Stimulated activated CD4-positive, alpha-beta T cell treated with anti-CD3 and anti-CD28 coated beads, Interleukin-12 subunit alpha, Interleukin-12 subunit beta, amount 100 ng/mL, for 4 hours (primary cell): Measurements from ENCODE around the gene AGPAT3.

Source experiments
- DNase-seq: peaks from one replicate; pipeline ENCODE4 v3.0.0-alpha.2; 2020

Gene AGPAT3

GRCh38 chr21:43939443-43940328 lies 74.7 kb downstream of the AGPAT3 start:
- no peak for DNase-seq

GRCh38 chr21:43940329-43941050 lies 75.5 kb downstream of the AGPAT3 start:
- DNase-seq = no peak

- no peak for DNase-seq
Observed at GRCh38 chr21:43942201-43942600, 77.2 kb downstream of the AGPAT3 start.

DNA sequence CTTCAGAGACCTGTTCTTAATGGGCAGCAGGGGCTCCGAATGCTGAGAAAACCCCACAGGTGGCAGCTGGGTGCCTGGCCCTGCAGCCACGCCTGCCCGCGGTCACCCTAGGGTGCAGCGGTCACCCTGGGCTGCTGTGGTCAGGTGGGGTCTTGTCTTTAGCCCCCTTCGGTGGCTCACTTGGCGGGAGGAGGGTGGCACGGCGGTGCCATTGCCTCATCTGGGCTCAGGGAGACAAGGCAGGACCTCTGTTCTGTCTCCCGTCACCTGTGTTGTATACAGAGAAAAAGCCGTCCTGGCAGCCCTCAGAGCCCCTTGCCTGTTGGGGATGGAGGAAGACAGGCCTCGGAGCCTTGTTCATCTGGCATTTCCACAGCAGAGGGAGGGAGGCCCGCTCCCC lies 77.6 kb downstream of the AGPAT3 start:
- no peak for DNase-seq

DNA sequence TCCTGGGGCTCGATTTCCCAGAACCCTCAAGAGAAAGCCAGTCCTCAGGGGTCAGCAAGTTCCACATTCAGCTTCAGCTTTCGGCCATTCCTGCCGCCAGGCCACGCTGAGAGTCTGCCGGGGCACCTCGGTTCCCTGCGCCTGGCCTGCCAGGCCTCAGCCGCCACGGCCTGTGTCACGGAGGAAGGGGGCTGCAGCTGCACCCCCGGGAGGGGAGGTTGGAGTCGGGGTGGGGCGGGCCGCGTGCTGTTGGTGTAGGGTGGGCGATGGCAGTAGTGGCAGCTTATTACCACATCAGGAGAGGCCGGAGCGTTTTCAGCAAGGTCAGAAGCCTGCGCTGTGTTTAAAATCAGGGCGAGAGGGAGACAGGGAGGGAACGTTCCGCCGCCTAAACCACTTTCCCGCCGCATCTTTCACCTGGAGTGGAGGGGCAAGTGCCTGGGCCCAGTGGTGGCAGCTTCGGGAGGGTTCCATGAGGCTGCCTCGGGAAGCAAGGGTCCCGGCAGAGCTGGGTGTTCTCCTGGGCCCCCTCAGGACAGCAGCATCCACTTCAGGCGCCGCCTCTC lies 78.6 kb downstream of the AGPAT3 start:
- no peak for DNase-seq

- no peak for DNase-seq
Observed at GRCh38 chr21:43944078-43944633, 79.1 kb downstream of the AGPAT3 start.

GRCh38 chr21:43944757-43945156 lies 79.7 kb downstream of the AGPAT3 start:
- no peak for DNase-seq

- DNase-seq = no peak
Observed at GRCh38 chr21:43948740-43949498, 83.9 kb downstream of the AGPAT3 start.

- DNase-seq = no peak
Observed at GRCh38 chr21:43949499-43950208, 84.6 kb downstream of the AGPAT3 start.

GRCh38 chr21:43950481-43950880 lies 85.5 kb downstream of the AGPAT3 start:
- DNase-seq = no peak

GRCh38 chr21:43950936-43951335 lies 85.9 kb downstream of the AGPAT3 start:
- DNase-seq = no peak

GRCh38 chr21:43951911-43952703 lies 87.1 kb downstream of the AGPAT3 start:
- no peak for DNase-seq

- no peak for DNase-seq
Observed at GRCh38 chr21:43953021-43953420, 88.0 kb downstream of the AGPAT3 start.

DNA sequence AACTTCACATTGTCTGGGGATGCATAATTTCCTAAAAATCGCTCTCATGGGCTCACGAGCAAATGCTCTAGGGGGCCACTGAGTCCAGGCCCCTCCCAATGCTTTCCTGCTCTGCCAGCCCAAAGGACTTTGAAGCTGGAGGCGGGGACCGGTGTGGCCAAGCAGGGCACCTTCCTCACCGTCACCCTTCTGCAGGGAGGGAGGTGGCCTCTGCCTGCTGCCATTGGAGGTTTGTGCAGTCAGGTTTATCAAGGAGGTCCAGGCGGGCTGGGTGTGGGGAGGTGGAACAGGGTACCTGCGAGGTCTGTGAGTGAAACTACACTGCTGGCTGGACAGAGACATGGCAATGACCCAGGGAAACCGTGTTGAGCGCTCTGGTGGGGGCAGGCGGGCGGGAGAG lies 89.0 kb downstream of the AGPAT3 start:
- DNase-seq = no peak

- DNase-seq = no peak
Observed at GRCh38 chr21:43954896-43955295, 89.9 kb downstream of the AGPAT3 start.

GRCh38 chr21:43956019-43956669 lies 91.1 kb downstream of the AGPAT3 start:
- no peak for DNase-seq

GRCh38 chr21:43956670-43957035 lies 91.6 kb downstream of the AGPAT3 start:
- DNase-seq = no peak

DNA sequence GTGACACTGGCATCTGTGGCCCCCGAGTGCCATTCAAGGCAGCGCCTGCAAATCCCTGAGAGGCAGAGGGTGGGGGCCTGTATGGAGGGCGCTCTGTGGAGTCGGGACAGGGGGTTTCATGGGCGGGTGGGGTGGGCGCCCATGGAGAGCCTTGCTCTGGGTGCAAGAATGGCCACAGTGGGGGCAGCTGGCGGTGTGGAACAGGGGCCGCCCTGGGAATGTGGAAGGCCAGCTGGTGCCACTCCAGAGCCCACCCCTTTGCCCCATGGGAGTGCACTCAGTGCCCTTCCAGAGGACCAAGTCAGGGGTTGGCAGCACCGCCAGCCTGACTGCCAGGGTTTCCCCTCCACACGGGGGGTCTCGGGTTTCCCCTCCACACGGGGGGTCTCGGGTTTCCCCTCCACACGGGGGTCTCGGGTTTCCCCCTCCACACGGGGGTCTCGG lies 92.1 kb downstream of the AGPAT3 start:
- no peak for DNase-seq

DNA sequence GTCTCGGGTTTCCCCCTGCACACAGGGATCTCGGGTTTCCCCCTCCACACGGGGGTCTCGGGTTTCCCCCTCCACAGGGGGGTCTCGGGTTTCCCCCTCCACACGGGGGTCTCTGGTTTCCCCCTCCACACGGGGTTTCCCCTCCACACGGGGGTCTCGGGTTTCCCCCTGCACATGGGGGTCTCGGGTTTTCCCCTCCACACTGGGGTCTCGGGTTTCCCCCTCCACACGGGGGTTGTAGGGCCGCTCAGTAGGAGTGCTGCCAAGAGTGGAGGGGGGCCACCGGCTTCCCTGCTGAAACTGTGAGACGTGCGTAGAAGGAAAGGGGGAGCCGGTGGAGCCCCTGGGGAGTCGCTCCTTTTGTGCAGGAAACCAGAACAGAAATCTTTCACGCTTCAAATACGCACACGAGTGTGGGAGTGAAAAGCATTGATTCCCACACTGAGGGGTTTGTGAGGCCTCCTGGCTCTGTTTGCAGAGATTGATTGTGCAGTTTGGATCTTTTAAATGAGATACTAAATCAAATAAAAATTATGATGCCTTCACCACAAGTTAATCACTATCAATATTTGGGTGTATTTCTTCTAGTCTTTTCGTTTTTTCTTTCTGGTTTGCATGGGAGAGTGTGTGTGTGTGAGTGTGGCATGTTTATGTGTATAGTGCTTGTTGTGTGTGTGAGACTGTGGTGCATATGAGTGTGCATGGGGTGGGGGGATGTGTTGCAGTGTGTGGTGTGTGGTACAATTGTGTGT lies 92.8 kb downstream of the AGPAT3 start:
- DNase-seq = no peak
